PC-9 (cell line): ENCODE data around the gene OR2T1.
"Not testable (repeated sequence)": the region's sequence is repeated elsewhere in the genome, so short reads cannot be mapped to it uniquely, and the experiment has no call there.

Experiments used
- CTCF ChIP-seq: fragments of 200-600 bp; sonication (generic); conservative IDR thresholded peaks from 2 replicates; pipeline ENCODE4 v1.6.1; 2017; ENCODE audit warnings: mixed run types, antibody characterized with exemption, mild to moderate bottlenecking, moderate library complexity
- EZH2 ChIP-seq: fragments of 200-600 bp; sonication (generic); IDR thresholded peaks from 2 replicates; pipeline ENCODE4 v1.8.0; 2017; ENCODE audit warnings: antibody characterized with exemption, low read depth

- TF ChIP-seq CTCF, EZH2: not testable (repeated sequence)
These were observed 29.4 kb downstream of the OR2T1 start for GRCh38 chr1:248432201-248432600.
